Ishikawa (cell line): Measurements from ENCODE around the gene LZTS3.

Source experiments
- CEBPB ChIP-seq: IDR thresholded peaks from 2 replicates; pipeline ENCODE4 v1.6.1; 2012
- CREB1 ChIP-seq: IDR thresholded peaks from 2 replicates; pipeline ENCODE4 v1.6.1; 2012; ENCODE audit warnings: low read depth
- EGR1 ChIP-seq: IDR thresholded peaks from 2 replicates; pipeline ENCODE4 v1.6.1; 2012
- EP300 ChIP-seq: IDR thresholded peaks from 2 replicates; pipeline ENCODE4 v1.6.1; 2012; ENCODE audit warnings: borderline replicate concordance
- FOXM1 ChIP-seq: IDR thresholded peaks from 2 replicates; pipeline ENCODE4 v1.6.1; 2012; ENCODE audit warnings: low read depth, borderline replicate concordance
- MAX ChIP-seq: IDR thresholded peaks from 2 replicates; pipeline ENCODE4 v1.6.1; 2012
- NFIC ChIP-seq: IDR thresholded peaks from 2 replicates; pipeline ENCODE4 v1.6.1; 2012
- RAD21 ChIP-seq: IDR thresholded peaks from 2 replicates; pipeline ENCODE4 v1.6.1; 2012; ENCODE audit warnings: low read depth
- REST ChIP-seq: IDR thresholded peaks from 2 replicates; pipeline ENCODE4 v1.6.1; 2012; ENCODE audit warnings: low read depth, mild to moderate bottlenecking
- TAF1 ChIP-seq: IDR thresholded peaks from 2 replicates; pipeline ENCODE4 v1.6.1; 2012; ENCODE audit warnings: low read depth, mild to moderate bottlenecking
- TCF12 ChIP-seq: IDR thresholded peaks from 2 replicates; pipeline ENCODE4 v1.6.1; 2012; ENCODE audit warnings: low read depth
- TEAD4 ChIP-seq: IDR thresholded peaks from 2 replicates; pipeline ENCODE4 v1.6.1; 2012
- USF1 ChIP-seq: IDR thresholded peaks from 2 replicates; pipeline ENCODE4 v1.6.1; 2012
- YY1 ChIP-seq: IDR thresholded peaks from 2 replicates; pipeline ENCODE4 v1.6.1; 2012; ENCODE audit warnings: low read depth
- ZBTB7A ChIP-seq: IDR thresholded peaks from 2 replicates; pipeline ENCODE4 v1.6.1; 2012; ENCODE audit warnings: low read depth

The LZTS3 gene

GRCh38 chr20:3172126-3172932 is 1.0 kb downstream of the LZTS3 start:
- no peak for TF ChIP-seq REST
- no peak for TF ChIP-seq TEAD4
- no peak for TF ChIP-seq EGR1
- no peak for TF ChIP-seq RAD21

- no peak for TF ChIP-seq REST
- TF ChIP-seq TEAD4 = no peak
- TF ChIP-seq TCF12 = no peak
- no peak for TF ChIP-seq CREB1
- TF ChIP-seq NFIC = no peak
- TF ChIP-seq USF1 = no peak
- TF ChIP-seq TAF1 = no peak
- no peak for TF ChIP-seq ZBTB7A
- no peak for TF ChIP-seq MAX
- TF ChIP-seq FOXM1 = no peak
- TF ChIP-seq YY1 = no peak
- TF ChIP-seq CEBPB = no peak
- no peak for TF ChIP-seq EGR1
- no peak for TF ChIP-seq EP300
Measured at GRCh38 chr20:3171391-3172125, 1.8 kb downstream of the LZTS3 start.

GRCh38 chr20:3168829-3169590 is 4.3 kb downstream of the LZTS3 start:
- TF ChIP-seq REST (no peak), TCF12 (no peak), EP300 (no peak), RAD21 (no peak), TEAD4 (no peak), USF1 (no peak), FOXM1 (no peak), NFIC (no peak), TAF1 (no peak), CEBPB (no peak), YY1 (no peak), ZBTB7A (no peak), CREB1 (no peak), EGR1 (no peak)
